Heart left ventricle (tissue), 16 donors: ENCODE results near the gene GRIN3B. TPM values are rescaled to one million over a fixed set of nuclear protein-coding genes. Genes with fewer than 3 reads are reported as not detected.

Source experiments
- ATAC-seq, 4 donors: fragments of 200-7000 bp; cut with Tn5 transposase; one replicate each; pipeline ENCODE4 v1.9.1; 2020 to 2022; ENCODE audit warnings: moderate library complexity in 4 of 4, mild to moderate bottlenecking in 3 of 4, moderate number of reproducible peaks in 1 of 4
- DNase-seq, 5 donors: peaks; one replicate each; pipeline ENCODE4 v3.0.0-alpha.2; 2020
- H3K27ac ChIP-seq, 12 donors: fragments of 200-600 bp; sonication (generic) in 4 of 12; one replicate each; pipeline versions ENCODE4 v1.5.0 to v1.8.0; 2016 to 2022; ENCODE audit warnings: mild to moderate bottlenecking in 2 of 12
- H3K27me3 ChIP-seq, 9 donors: fragments of 200-600 bp; sonication (generic) in 2 of 9; one replicate each; pipeline versions ENCODE4 v1.5.1 to v1.8.0; 2016 to 2022; ENCODE audit warnings: mild to moderate bottlenecking in 3 of 9
- H3K36me3 ChIP-seq, 9 donors: fragments of 200-600 bp; sonication (generic) in 2 of 9; one replicate each; pipeline versions ENCODE4 v1.5.0 to v1.8.0; 2018 to 2022; ENCODE audit warnings: mild to moderate bottlenecking in 2 of 9
- H3K4me1 ChIP-seq, 12 donors: fragments of 200-600 bp; sonication (generic) in 4 of 12; one replicate each; pipeline versions ENCODE4 v1.5.0 to v1.8.0; 2016 to 2022; ENCODE audit warnings: mild to moderate bottlenecking in 3 of 12
- H3K4me3 ChIP-seq, 12 donors: fragments of 200-600 bp; sonication (generic) in 4 of 12; one replicate each; pipeline versions ENCODE4 v1.5.0 to v1.8.0; 2017 to 2022; ENCODE audit warnings: mild to moderate bottlenecking in 9 of 12, moderate library complexity in 4 of 12
- H3K9me3 ChIP-seq, 12 donors: fragments of 200-600 bp; sonication (generic) in 4 of 12; one replicate each; pipeline versions ENCODE4 v1.5.0 to v1.8.0; 2016 to 2022; ENCODE audit warnings: mild to moderate bottlenecking in 1 of 12
- POLR2A ChIP-seq, 2 donors: fragments of 450-650 bp; IDR thresholded peaks; one replicate each; pipeline ENCODE4 v1.6.1; 2017; ENCODE audit warnings: antibody characterized with exemption in 2 of 2, mild to moderate bottlenecking in 2 of 2, moderate library complexity in 2 of 2
- WGBS, 4 donors: extraction: QIAGEN DNeasy Blood & Tissue Kit in 2 of 4; methylation state at CpG; one replicate each; pipeline versions ENCODE4 v1.1.5 to v1.1.7; 2013 to 2018; 5-methylcytosine and 5-hydroxymethylcytosine counted together
- intact Hi-C, 10 donors: fragments of 100-400 bp; cut with DNase I; formaldehyde crosslinking; loops; one replicate each; pipeline versions ENCODE4 v1.11.1 to v1.14.2; 2022
- polyA plus RNA-seq, 2 donors: library from polyadenylated mRNA; stranded (reverse); fragments of 200-250 nt; gene quantifications; one replicate each; pipeline ENCODE4 v1.2.3, GENCODE V29; 2013
- total RNA-seq, 9 donors: library from RNA; depleted of rRNA in 2 of 9; stranded (reverse); fragments of >200 nt in 2 of 9; fragmentation: NEBNext Ultra II Directional in 3 of 9; extraction: Animal tissue kit (Norgen Biotek cat#: 25700) in 3 of 9; gene quantifications; one replicate each; pipeline versions ENCODE4 v1.1.0 to v1.2.4, GENCODE V29; 2016 to 2023
- TF ChIP-seq, protein P1 (sequence below), 12 donors: fragments of 200-600 bp; sonication (generic) in 4 of 12; IDR thresholded peaks; one replicate each; pipeline versions ENCODE4 v1.5.0 to v1.8.0; 2018 to 2022; ENCODE audit warnings: antibody characterized with exemption in 12 of 12, mild to moderate bottlenecking in 5 of 12
- donor health status: ischemic (EF 13 %, LVEDD 7.1; RV severe dilation, severe dysfunction).
- donor health status: healthy with polysubstance abuse.
- donor health status: DM: no; HTN: yes; CAD: no.
- donor health status: DM: no; HTN: no; CAD: no.
- donor health status: ischemic (EF 25% LVEDD 6.9; RV normal size, moderate dysfunction).
- donor health status: ischemic (EF 25% LVEDD 5.7; RV mildly dilated, moderate dysfunction).
- donor health status: healthy.
- donor health status: DM: yes; HTN: yes; CAD: no.
- donor health status: ischemic (EF 35%, LVEDD 5.7; RV mildly dilated, moderate dysfunction).
- donor health status: nonischemic (EF 11% LVEDD 7.7; RV severe dilation, severe dysfunction).
- donor health status: DM: yes; HTN: yes; CAD: no.
- donor health status: PGD.
- donor health status: ischemic (EF 29% LVEDD 5.4; RV normal size, mild dysfunction).
- donor health status: nonischemic (EF 23%, LVEDD 6.1; RV moderate dilation, normal function).

The GRIN3B gene
- total and polyA plus RNA-seq, 11 donors: 0.01 to 0.51 (median 0.09) TPM; not detected in 8

DNA sequence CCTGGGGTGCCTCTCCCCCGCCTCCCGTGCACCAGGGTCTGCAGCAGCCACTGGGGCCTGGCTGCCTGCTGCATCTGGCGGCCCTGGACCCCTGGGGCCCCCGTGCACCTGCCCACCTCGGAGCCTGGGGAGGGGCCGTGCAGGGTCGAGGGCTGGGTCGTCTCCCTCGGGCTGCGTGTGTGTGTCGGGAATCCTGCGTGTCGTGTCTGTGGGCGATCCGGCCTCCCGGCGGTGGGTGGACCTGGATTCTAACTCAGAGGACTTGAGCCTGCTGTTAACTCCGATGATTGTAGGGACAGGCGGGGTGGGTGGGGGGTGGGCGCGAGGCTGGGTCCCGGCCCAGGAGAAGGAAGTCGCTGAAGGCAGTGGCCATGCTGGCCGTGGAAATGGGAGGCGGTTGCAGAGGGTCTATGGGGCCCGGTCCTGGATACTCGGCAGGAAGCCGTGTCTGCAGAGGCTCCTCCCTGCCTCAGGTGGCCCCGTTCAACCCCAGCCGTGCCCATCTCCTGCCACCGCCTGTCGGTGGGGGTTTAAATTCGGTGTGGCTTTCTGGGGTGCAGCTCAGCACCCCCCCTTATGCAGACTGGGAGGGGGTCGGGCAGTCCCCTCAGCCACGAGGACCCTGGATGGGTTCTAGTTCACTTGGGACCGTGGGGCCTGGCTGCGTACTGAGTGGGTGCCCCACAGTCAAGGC is 25.5 kb upstream of the GRIN3B start:
- Histone ChIP-seq H3K27ac (no peak overlapping the region), H3K36me3 (peaks cover 0 to 28% (median 19%) of the 10 kb centered on the region in 9 donors), H3K4me1 (no peaks in the 10 kb centered on the region), H3K9me3 (peaks cover 0 to 14% (median 7%) of the 10 kb centered on the region in 12 donors), H3K4me3 (no peak overlapping the region), H3K27me3 (no peaks in the 10 kb centered on the region)
- TF ChIP-seq, protein P1, sequence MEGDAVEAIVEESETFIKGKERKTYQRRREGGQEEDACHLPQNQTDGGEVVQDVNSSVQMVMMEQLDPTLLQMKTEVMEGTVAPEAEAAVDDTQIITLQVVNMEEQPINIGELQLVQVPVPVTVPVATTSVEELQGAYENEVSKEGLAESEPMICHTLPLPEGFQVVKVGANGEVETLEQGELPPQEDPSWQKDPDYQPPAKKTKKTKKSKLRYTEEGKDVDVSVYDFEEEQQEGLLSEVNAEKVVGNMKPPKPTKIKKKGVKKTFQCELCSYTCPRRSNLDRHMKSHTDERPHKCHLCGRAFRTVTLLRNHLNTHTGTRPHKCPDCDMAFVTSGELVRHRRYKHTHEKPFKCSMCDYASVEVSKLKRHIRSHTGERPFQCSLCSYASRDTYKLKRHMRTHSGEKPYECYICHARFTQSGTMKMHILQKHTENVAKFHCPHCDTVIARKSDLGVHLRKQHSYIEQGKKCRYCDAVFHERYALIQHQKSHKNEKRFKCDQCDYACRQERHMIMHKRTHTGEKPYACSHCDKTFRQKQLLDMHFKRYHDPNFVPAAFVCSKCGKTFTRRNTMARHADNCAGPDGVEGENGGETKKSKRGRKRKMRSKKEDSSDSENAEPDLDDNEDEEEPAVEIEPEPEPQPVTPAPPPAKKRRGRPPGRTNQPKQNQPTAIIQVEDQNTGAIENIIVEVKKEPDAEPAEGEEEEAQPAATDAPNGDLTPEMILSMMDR (IDR thresholded peaks at IDR 0.05): no peak
- no peak for TF ChIP-seq POLR2A (IDR thresholded peaks at IDR 0.05)
- 76 to 83% (median 79%) methylated on average over 14 to 37 of the region's 37 CpGs for WGBS, 4 donors
- ATAC-seq (peak in 1 of 4 donors; percentile 8), DNase-seq (no peak)
- intact Hi-C loops: loop anchor here in 1 of 10 donors (5.0 kb wide), 1 partner anchor 37 kb away; no protein-coding TSS in a partner anchor

DNA sequence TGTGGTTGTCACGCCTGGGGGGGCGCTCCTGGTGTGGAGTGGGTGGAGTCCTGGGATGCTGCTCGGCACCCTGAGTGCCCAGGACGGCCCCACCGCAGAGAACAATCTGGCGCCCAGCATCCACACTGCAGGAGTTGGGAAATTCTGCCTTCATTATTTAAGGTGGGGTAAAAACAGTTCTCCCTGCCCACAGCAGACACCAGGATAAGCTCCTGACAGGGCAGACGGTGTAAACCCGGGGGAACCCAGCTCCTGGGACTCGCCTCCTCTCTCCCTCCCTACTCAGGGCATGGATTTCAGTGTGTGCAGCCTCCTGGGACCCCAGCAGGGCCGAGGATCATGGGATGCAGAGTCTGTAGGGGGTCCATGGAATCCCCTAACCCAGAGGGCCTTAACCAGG is 23.7 kb upstream of the GRIN3B start:
- ATAC-seq (no peak), DNase-seq (no peak)
- no peaks in the 10 kb centered on the region for H3K27me3 ChIP-seq
- H3K9me3 ChIP-seq: peaks cover 0 to 4% (median 0%) of the 10 kb centered on the region in 12 donors
- peaks cover 0 to 10% (median 5%) of the 10 kb centered on the region in 9 donors for H3K36me3 ChIP-seq
- TF ChIP-seq, protein P1 (IDR thresholded peaks at IDR 0.05): no peak
- TF ChIP-seq POLR2A (IDR thresholded peaks at IDR 0.05): no peak
- no peak overlapping the region for H3K27ac ChIP-seq
- no peak overlapping the region for H3K4me3 ChIP-seq
- peaks cover 0 to 8% (median 0%) of the 10 kb centered on the region in 12 donors for H3K4me1 ChIP-seq
- intact Hi-C loops: loop anchor here in 1 of 10 donors (5.0 kb wide), 1 partner anchor 39 kb away; no protein-coding TSS in a partner anchor
- WGBS, 4 donors: 79 to 90% (median 80%) methylated on average over 9 to 10 of the region's 10 CpGs

DNA sequence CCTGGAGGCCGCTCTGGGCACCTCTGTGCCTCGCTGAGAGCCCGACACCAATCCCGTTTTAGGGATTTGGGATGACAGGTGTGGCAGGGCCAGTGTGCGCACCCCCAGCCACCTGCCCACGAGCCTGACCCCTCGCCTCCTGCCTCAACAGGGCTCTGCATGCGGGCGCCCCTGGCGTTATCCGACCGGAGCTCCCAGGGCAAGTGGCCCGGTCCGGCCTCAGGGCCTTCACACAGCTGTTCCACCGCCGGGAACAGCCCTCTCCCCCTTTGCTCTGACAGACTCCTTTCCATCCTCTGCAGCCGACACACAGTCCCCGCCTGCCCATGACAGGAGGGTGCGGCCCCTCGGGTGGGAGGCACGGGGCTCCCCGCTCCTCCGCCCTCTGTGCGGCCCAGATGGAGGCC is 23.2 kb upstream of the GRIN3B start:
- DNase-seq (no peak), ATAC-seq (peak in 1 of 4 donors; percentile 6)
- intact Hi-C loops: loop anchor here in 1 of 10 donors (5.0 kb wide), 1 partner anchor 40 kb away; no protein-coding TSS in a partner anchor
- H3K4me3 ChIP-seq: no peak overlapping the region
- H3K27ac ChIP-seq: no peak overlapping the region
- H3K36me3 ChIP-seq: peaks cover 0 to 4% (median 0%) of the 10 kb centered on the region in 9 donors
- H3K9me3 ChIP-seq: no peaks in the 10 kb centered on the region
- H3K4me1 ChIP-seq: peaks cover 0 to 8% (median 0%) of the 10 kb centered on the region in 12 donors
- 81 to 94% (median 85%) methylated on average over 22 to 24 of the region's 24 CpGs for WGBS, 4 donors
- no peak for TF ChIP-seq POLR2A (IDR thresholded peaks at IDR 0.05)
- TF ChIP-seq, protein P1 (IDR thresholded peaks at IDR 0.05): no peak
- no peaks in the 10 kb centered on the region for H3K27me3 ChIP-seq

DNA sequence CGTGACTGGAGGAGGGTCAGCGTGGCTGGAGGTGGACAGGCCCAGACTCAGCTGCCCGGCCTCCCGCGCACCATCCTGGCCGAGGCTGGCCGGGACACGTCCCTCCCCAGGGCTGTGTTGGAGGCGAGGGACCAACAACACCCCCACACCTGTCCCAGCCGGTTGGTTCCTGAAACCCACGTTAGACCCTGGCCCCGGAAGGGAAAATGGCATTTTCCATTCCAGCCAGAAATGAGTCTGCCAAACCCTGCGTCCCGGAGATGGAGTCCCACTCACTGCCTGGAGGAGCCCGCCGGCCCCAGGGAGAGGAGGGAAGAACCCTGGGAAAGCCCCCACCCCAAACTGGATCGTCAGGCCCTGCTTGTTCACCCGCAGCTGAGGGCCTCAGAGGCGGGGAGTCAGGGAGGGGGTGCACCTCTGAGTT is 20.9 kb upstream of the GRIN3B start:
- Histone ChIP-seq H3K27ac (no peak overlapping the region), H3K27me3 (no peaks in the 10 kb centered on the region), H3K9me3 (no peaks in the 10 kb centered on the region), H3K4me1 (peaks cover 3 to 26% (median 13%) of the 10 kb centered on the region in 12 donors), H3K4me3 (no peak overlapping the region), H3K36me3 (no peaks in the 10 kb centered on the region)
- no peak for ATAC-seq
- no peak for DNase-seq
- TF ChIP-seq, protein P1 (IDR thresholded peaks at IDR 0.05): no peak
- no peak for TF ChIP-seq POLR2A (IDR thresholded peaks at IDR 0.05)
- intact Hi-C loops: loop anchor here in 1 of 10 donors (5.0 kb wide), 1 partner anchor 42 kb away; no protein-coding TSS in a partner anchor
- 65 to 80% (median 74%) methylated on average over 12 to 19 of the region's 19 CpGs for WGBS, 4 donors
